Stomach smooth muscle (tissue), 2 donors: ENCODE measurements around the gene PRAMEF12.

ENCODE experiments used
- H3K27ac ChIP-seq: one replicate; pipeline ENCODE4 v1.7.0; 2013; ENCODE audit warnings: mild to moderate bottlenecking, low read length, inconsistent platforms
- H3K27me3 ChIP-seq, 2 donors: one replicate each; pipeline ENCODE4 v1.7.0; 2013; ENCODE audit warnings: low read length in 2 of 2; ENCODE audit not compliant: insufficient read depth in 2 of 2, control insufficient read depth in 1 of 2
- H3K36me3 ChIP-seq, 2 donors: one replicate each; pipeline ENCODE4 v1.7.0; 2013; ENCODE audit warnings: low read length in 2 of 2; ENCODE audit not compliant: control insufficient read depth in 2 of 2, insufficient read depth in 2 of 2
- H3K4me1 ChIP-seq: one replicate; pipeline ENCODE4 v1.7.0; 2013; ENCODE audit warnings: low read length; ENCODE audit not compliant: control insufficient read depth, insufficient read depth
- H3K4me3 ChIP-seq, 2 donors: one replicate each; pipeline ENCODE4 v1.7.0; 2013; ENCODE audit warnings: low read length in 2 of 2
- H3K9ac ChIP-seq, 2 donors: one replicate each; pipeline ENCODE4 v1.7.0; 2013; ENCODE audit warnings: low read length in 2 of 2, mild to moderate bottlenecking in 1 of 2
- H3K9me3 ChIP-seq, 2 donors: one replicate each; pipeline ENCODE4 v1.7.0; 2013; ENCODE audit warnings: low read length in 2 of 2; ENCODE audit not compliant: control insufficient read depth in 2 of 2
- donor health status: healthy.
- donor health status: Pancreatic carcinoma.

PRAMEF12 gene

GRCh38 chr1:12754738-12755137 is 18.8 kb upstream of the PRAMEF12 start:
- H3K27ac ChIP-seq: no peak overlapping the region
- no peaks in the 10 kb centered on the region for H3K4me1 ChIP-seq
- H3K9me3 ChIP-seq: no peaks in the 10 kb centered on the region
- H3K9ac ChIP-seq: no peak overlapping the region
- H3K4me3 ChIP-seq: no peak overlapping the region
- peaks cover 0 to 5% of the 10 kb centered on the region in 2 donors for H3K27me3 ChIP-seq
- no peaks in the 10 kb centered on the region for H3K36me3 ChIP-seq

- Histone ChIP-seq H3K27me3 (peaks cover 0 to 9% of the 10 kb centered on the region in 2 donors), H3K36me3 (no peaks in the 10 kb centered on the region), H3K4me3 (no peak overlapping the region), H3K9ac (no peak overlapping the region), H3K4me1 (no peaks in the 10 kb centered on the region), H3K27ac (no peak overlapping the region), H3K9me3 (no peaks in the 10 kb centered on the region)
Measured at GRCh38 chr1:12756273-12756672, 17.3 kb upstream of the PRAMEF12 start.

DNA sequence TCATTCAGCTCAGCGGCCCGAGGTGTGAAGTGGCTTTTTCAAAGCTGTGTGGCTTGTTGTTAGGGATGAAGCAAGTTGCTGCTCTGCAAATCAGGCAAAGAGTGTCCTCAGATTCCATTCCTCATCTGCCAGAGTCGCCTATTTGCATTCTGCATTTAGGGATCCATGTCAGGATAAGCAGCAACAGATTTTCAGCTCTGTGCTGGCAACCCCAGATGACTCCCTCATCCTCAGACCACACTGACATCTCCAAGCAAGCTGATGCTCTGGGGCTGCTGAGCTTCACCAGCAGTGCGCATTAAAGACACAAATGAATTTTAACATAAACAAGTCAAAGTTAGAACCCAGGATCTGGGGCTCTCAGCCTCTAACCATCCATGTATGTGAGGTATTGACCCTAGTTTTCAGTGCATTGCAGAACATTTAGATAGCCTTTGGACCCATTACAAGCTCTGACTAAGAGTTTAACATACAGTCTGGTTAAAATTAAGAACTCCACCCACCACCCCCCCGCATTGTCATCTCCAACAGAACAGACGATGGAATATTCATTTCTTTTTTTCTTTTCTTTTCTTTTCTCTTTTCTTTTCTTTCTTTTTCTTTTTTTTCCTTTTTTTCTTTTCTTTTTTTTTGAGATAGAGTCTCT is 16.6 kb upstream of the PRAMEF12 start:
- no peaks in the 10 kb centered on the region for H3K9me3 ChIP-seq
- H3K4me3 ChIP-seq: no peak overlapping the region
- no peaks in the 10 kb centered on the region for H3K36me3 ChIP-seq
- H3K4me1 ChIP-seq: no peaks in the 10 kb centered on the region
- no peak overlapping the region for H3K9ac ChIP-seq
- no peak overlapping the region for H3K27ac ChIP-seq
- H3K27me3 ChIP-seq: peaks cover 0 to 9% of the 10 kb centered on the region in 2 donors

DNA sequence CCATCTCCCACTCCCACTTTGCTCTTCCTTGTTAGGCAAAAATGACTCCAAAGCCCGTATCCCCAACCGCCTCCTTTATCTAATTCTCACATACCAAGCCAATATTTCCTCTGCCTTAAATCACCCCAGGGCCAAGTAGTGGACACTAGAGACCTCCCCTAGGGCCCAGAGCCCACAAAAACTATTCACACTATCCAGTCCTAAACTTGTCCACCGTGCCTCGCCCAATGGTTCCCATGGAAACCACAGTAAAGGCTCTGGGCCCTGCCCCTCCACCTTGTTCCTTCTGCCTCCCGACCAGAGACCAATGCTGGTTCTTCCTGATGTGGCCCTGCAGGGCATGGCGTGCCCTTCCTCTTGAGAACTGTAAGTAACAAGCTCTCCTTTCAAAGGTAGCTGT is 15.7 kb upstream of the PRAMEF12 start:
- no peaks in the 10 kb centered on the region for H3K9me3 ChIP-seq

DNA sequence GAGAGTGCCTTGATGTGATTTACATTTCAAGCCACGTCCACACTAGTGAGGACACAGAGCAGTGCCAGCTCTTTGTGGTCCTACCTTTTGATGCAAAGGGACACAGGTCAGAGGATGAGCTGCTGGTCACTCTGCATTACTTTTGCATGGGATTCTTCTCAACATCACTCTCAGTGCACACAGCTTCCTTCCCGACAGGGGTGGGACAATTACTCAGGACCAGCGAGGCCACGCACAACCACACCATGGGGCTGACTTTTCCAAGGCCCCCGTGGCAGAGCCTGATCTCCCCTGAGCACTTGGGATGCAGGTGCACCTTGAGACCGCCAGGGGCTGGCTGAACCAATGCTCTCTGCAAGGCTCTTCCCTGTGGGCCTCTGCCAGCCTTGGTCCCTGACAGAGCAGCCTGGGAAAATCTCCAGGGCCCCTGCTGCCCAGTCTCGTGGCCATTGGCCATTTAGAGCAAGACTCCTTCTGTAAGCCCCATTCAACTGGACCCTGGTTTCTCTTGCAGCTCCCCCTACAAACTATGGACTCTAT is 13.2 kb upstream of the PRAMEF12 start:
- Histone ChIP-seq H3K4me3 (no peak overlapping the region), H3K4me1 (no peaks in the 10 kb centered on the region), H3K36me3 (no peaks in the 10 kb centered on the region), H3K9ac (no peak overlapping the region), H3K27ac (no peak overlapping the region), H3K27me3 (peaks cover 0 to 11% of the 10 kb centered on the region in 2 donors), H3K9me3 (no peaks in the 10 kb centered on the region)

More for the DNA sequence above, 15.7 kb upstream of the PRAMEF12 start:
- Histone ChIP-seq H3K36me3 (no peaks in the 10 kb centered on the region), H3K4me1 (no peaks in the 10 kb centered on the region), H3K4me3 (no peak overlapping the region), H3K27ac (no peak overlapping the region), H3K27me3 (peaks cover 0 to 9% of the 10 kb centered on the region in 2 donors), H3K9ac (no peak overlapping the region)

GRCh38 chr1:12761781-12762180 is 11.8 kb upstream of the PRAMEF12 start:
- Histone ChIP-seq H3K4me3 (no peak overlapping the region), H3K4me1 (no peaks in the 10 kb centered on the region), H3K9me3 (no peaks in the 10 kb centered on the region), H3K36me3 (no peaks in the 10 kb centered on the region), H3K27me3 (peaks cover 0 to 11% of the 10 kb centered on the region in 2 donors), H3K27ac (no peak overlapping the region), H3K9ac (no peak overlapping the region)

DNA sequence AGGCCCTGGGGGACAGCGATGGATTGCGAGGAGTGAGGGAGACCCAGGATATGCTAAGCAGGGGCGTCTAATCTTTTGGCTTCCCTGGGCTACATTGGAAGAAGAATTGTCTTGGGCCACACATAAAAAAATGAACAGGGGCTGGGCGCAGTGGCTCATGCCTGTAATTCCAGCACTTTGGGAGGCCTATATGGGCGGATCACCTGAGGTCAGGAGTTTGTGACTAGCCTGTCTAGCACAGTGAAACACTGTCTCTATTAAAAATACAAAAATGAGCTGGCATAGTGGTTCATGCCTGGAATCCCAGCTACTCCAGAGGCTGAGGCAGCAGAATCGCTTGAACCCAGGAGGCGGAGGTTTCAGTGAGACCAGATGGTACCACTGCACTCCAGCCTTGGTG is 10.8 kb upstream of the PRAMEF12 start:
- no peaks in the 10 kb centered on the region for H3K4me1 ChIP-seq

GRCh38 chr1:12763479-12763878 is 10.1 kb upstream of the PRAMEF12 start:
- H3K4me1 ChIP-seq: no peaks in the 10 kb centered on the region
- H3K36me3 ChIP-seq: no peaks in the 10 kb centered on the region
- H3K27me3 ChIP-seq: peaks cover 0 to 11% of the 10 kb centered on the region in 2 donors
- no peak overlapping the region for H3K4me3 ChIP-seq
- no peak overlapping the region for H3K9ac ChIP-seq
- no peak overlapping the region for H3K27ac ChIP-seq
- H3K9me3 ChIP-seq: no peaks in the 10 kb centered on the region

More for the DNA sequence above, 10.8 kb upstream of the PRAMEF12 start:
- Histone ChIP-seq H3K9ac (no peak overlapping the region), H3K27ac (no peak overlapping the region), H3K4me3 (no peak overlapping the region), H3K27me3 (peaks cover 0 to 11% of the 10 kb centered on the region in 2 donors), H3K9me3 (no peaks in the 10 kb centered on the region), H3K36me3 (no peaks in the 10 kb centered on the region)

- no peak overlapping the region for H3K4me3 ChIP-seq
- peaks cover 0 to 7% of the 10 kb centered on the region in 2 donors for H3K27me3 ChIP-seq
- no peak overlapping the region for H3K9ac ChIP-seq
- H3K36me3 ChIP-seq: no peaks in the 10 kb centered on the region
- H3K4me1 ChIP-seq: no peaks in the 10 kb centered on the region
- no peak overlapping the region for H3K27ac ChIP-seq
- H3K9me3 ChIP-seq: no peaks in the 10 kb centered on the region
Measured at GRCh38 chr1:12764016-12764415, 9.5 kb upstream of the PRAMEF12 start.

- no peaks in the 10 kb centered on the region for H3K9me3 ChIP-seq
- no peaks in the 10 kb centered on the region for H3K36me3 ChIP-seq
- H3K9ac ChIP-seq: no peak overlapping the region
- H3K27ac ChIP-seq: no peak overlapping the region
- H3K4me3 ChIP-seq: no peak overlapping the region
- peaks cover 0 to 12% of the 10 kb centered on the region in 2 donors for H3K27me3 ChIP-seq
- no peaks in the 10 kb centered on the region for H3K4me1 ChIP-seq
Measured at GRCh38 chr1:12769031-12769430, 4.5 kb upstream of the PRAMEF12 start.

DNA sequence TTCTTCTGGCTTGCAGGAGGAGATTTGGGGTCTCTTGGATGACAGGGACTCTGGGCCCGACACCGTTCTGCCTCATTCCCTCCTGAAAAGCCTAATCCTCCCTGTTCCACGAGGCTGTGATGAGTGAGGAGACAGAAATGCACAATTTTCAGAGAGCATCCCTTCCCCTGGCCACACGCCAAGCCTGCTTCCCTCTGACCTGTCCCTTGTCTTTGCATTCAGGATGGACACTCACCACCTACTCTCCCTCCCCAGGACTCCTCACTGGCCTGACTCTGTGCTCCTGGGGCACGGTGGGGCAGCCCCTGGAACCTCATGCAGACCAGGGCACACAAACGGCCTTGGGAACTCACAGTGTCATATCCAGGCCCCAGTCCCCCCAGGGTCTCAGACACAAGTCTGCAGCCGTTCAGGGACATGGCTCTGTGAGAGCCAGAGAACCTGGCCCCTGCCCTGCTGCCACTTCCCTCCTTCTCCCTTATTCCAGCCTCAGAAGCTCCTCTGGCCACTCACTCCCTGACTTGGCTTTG is 3.5 kb upstream of the PRAMEF12 start:
- H3K36me3 ChIP-seq: no peaks in the 10 kb centered on the region
- H3K9me3 ChIP-seq: peaks cover 0 to 2% of the 10 kb centered on the region in 2 donors
- peaks cover 0 to 10% of the 10 kb centered on the region in 2 donors for H3K27me3 ChIP-seq
- H3K4me3 ChIP-seq: no peak overlapping the region
- no peak overlapping the region for H3K27ac ChIP-seq
- no peaks in the 10 kb centered on the region for H3K4me1 ChIP-seq
- H3K9ac ChIP-seq: no peak overlapping the region
